NCI-H1092 treated with DMSO at 0.1 percent for 48 hours (cell line): Measurements from ENCODE around the gene EXOC8.
A peak's percentile ranks its signal among the peaks of the same experiment; 100 is the strongest.
"Not testable (repeated sequence)": the region's sequence is repeated elsewhere in the genome, so short reads cannot be mapped to it uniquely, and the experiment has no call there.

Experiments
- DNase-seq: peaks from one replicate; lab custom pipeline; 2025; lab: John Stamatoyannopoulos, UW

Gene EXOC8

GRCh38 chr1:231353086-231353485 lies 15.4 kb upstream of the EXOC8 start:
- DNase-seq: no peak

GRCh38 chr1:231351816-231352215 lies 14.2 kb upstream of the EXOC8 start:
- no peak for DNase-seq

DNA sequence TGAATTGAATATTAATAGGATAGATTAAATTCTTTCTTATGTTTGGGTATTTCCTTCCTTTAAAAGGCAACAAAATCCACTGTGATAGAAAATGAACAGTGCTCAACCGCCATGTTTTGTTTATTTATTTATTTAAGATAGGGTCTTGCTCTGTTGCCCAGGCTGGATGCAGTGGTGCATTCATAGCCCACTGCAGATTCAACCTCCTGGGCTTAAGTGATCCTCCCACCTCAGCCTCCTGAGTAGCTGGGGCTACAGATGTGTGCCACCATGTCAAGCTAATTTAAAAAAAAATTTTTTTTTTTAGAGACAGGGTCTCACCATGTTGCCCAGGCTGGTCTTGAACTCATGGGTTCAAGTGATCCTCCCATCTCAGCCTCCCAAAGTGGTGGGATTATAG lies 11.2 kb upstream of the EXOC8 start:
- not testable (repeated sequence) for DNase-seq

GRCh38 chr1:231348442-231348841 lies 10.8 kb upstream of the EXOC8 start:
- DNase-seq: no peak

DNA sequence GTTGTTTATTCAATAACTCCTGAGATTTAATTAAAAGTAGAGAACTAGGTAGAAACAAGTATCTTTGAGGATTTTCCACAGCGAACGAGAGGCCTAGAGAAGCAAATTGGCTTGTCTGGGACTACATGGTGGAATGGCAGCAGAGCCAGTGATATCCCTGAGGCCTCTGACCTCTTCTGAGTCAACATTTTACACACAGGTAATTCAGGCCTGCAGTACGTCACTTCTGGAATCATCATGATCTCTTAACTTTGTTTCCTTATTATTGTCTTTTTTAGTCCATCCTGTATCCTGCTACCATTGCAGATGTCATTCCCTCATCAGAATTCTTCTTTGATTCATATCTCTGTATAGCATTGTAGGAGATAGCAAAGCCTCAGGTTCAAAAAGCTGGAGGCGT lies 10.3 kb upstream of the EXOC8 start:
- DNase-seq: no peak

DNA sequence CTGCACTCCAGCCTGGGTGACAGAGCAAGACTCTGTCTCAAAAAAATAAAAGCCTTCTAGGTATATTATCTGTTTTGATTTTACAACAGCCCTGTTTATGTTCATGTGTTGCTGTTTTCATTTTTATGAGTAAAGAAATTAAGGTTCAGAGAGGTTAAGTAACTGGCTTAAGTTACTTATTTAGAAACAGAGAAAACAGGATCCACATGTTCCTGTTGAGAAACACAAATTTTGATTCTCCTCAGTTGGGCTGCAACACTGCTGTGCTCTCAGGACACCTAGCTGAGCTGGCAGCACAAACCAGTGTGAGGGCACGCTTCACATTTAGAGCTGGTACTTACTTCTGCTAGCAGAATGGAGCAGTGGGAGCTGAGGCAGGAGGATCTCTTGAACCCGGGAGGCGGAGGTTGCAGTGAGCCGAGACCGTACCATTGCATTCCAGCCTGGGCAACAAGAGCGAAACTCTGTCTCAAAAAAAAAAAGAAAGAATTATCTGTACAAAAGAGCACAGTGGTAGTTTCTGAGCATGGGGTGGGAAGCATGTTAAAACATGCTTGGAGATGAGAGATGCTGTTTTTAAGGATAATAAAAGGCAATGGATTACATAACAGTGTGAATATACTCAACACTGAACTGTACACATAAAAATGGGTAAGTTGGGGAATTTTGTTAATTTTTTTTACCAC lies 2.8 kb upstream of the EXOC8 start:
- DNase-seq: no peak

- peak; percentile 68 for DNase-seq
Observed at GRCh38 chr1:231338270-231339128, 847 bp upstream of the EXOC8 start, which contains the start of gene SPRTN. Gene SPRTN (plus strand): TSS chr1:231338293. CDS start chr1:231338384, 91 bp downstream.

DNA sequence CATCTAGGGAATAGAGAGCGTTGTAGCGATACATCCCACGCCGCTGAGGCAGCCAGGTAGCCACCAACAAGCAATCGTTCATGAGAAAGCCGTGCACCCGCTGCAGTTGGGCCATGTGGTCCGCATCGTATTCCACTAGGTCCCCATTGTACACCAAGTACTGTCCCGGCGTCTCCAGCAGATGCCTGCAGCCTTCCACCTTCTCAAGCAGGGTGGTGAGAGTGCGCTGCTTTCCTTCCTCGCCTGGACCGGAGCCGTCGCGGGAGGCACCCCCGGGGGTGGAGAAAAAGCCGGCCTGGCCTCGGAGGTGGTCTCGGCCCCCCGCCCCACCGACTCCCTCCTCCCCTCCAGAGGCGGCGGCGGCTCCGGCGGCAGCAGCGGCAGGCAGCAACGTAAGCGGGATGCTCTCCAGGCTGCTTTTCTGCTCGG lies 595 bp downstream of the EXOC8 start:
- DNase-seq: no peak

- no peak for DNase-seq
Observed at GRCh38 chr1:231335663-231336602, 1.7 kb downstream of the EXOC8 start.

DNA sequence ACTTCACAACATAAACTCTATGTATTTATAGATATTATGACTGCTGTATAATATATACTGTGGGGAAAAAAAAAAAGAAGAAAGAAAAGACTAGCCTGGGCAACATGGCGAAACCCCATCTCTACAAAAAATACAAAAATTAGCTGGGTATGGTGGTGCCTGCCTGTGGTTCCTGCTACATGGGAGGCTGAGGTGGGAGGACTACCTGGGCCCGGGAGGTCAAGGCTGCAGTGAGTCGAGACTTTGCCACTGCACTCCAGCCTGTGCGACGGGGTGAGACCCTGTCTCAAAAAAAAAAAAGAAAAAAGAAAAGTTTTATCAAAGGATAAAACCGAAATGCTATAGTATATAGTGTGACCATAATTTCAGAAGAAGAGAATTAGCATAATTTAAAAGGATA lies 2.7 kb downstream of the EXOC8 start:
- no peak for DNase-seq

DNA sequence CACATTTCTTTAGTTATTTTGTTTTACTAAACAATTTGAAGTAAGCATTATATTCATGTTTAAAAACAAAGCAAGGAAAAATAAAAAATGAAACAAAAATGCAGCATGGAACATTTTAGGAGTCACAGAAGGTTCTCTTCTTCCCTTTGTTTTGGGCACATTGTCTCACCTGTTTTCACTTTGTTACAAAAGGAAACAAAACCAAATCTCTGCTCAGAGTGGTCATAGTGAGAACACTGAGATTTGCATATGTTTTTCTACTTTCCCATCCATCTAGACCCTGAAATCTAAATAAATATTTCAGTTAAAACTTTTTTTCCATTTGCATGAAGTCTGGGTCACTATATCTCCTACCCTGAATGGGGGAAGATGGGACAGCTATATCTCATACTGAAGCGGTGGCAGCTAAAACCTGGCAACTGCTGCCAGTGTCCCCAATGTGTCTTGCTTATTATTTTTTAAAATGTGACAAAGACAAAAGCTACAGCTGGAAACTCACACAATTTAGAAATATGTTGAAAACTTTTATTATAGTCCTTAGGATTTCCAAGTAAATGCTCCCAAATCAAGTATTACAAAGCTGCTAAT lies 3.5 kb downstream of the EXOC8 start:
- DNase-seq: no peak

DNA sequence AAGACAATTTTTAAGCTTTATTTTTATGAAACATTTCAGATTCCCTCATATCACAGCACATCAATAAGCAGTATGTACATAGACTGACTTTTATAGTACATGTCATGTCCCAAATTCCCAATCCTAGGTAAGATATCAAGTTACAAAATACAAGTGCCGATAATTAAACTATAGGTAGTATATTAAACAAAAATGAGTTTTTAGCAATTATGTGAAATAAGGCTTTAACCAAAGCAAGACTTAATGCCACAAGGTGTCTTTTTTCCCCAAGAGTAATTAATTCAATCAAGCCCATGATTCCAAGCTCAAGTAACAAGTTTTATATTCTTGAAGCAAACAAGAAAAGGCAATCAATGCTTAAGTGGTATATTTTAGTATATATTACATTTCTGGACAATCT lies 4.9 kb downstream of the EXOC8 start:
- no peak for DNase-seq

GRCh38 chr1:231329483-231329882 lies 8.2 kb downstream of the EXOC8 start:
- no peak for DNase-seq

DNA sequence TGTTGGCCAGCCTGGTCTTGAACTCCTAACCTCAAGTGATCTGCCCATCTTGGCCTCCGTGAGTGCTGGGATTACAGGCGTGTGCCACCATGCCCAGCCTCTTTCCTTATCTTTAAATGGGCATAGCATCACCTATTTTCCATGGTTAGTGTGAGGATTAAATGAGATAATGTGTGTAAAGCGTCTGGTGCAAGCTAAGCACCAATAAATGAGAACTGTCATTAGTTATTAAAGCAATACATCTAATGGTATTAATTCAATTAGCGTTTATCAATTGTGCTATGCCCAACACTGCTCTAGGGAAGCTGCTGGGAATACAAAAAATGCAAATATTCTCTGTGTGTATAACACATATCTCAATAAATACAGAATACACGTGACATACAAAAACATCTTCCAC lies 10.0 kb downstream of the EXOC8 start:
- DNase-seq: no peak

DNA sequence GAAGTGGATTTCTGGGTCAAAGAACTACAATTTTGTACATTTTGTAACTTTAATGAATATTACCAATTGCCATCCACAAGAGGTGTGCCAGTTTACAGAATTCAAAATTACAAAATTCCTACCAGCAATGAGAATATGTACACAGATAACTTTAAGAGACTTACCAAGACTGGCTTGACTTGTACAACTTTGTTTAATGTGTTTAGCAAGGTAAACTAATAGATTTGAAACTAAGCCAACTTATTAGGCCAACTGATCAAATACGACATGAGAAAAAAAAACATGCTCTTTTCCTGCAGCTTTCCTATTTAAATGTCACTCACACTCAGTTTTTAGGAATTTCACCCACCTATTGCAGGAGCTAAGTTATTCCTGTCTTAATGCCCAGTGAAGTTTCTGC lies 11.4 kb downstream of the EXOC8 start:
- DNase-seq: no peak

DNA sequence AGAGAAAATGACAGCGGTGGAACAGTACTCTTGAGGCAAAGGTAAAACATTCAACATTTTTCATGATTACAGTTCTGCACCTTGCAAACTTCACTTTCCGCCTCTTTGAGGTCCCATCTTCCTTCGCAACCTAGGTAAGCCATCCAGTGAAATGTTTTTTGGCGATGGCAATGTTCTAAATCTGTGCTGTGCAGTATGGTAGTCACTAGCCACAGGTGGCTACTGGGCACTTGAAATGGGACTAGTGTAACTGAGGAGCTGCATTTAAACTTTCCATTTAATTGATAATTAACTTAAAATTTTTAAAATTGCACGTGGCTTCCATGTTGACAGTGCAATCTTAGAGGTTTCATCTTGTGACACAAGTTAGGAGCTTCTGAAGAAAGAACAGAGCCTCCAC lies 13.0 kb downstream of the EXOC8 start:
- DNase-seq: no peak

- DNase-seq: peak; percentile 5
Observed at GRCh38 chr1:231322880-231323530, 14.6 kb downstream of the EXOC8 start.

DNA sequence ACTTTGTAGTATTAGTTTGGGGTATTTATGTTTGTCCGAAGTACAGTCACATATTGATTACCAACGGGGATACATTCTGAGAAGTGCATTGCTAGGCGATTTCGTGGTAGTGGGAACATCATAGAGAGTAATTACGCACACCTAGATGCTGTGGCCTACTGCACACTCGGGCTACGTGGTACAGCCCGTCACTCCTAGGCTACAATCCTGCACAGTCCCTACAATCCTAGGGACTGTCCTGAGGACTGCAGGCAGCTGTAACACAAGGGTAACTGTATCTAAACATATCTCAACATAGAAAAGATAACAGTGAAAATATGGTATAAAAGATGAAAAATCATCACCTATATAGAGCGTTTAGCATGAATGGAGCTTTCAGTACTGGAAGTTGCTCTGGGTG lies 18.6 kb downstream of the EXOC8 start:
- DNase-seq: no peak

- no peak for DNase-seq
Observed at GRCh38 chr1:231318568-231318967, 19.1 kb downstream of the EXOC8 start.

DNA sequence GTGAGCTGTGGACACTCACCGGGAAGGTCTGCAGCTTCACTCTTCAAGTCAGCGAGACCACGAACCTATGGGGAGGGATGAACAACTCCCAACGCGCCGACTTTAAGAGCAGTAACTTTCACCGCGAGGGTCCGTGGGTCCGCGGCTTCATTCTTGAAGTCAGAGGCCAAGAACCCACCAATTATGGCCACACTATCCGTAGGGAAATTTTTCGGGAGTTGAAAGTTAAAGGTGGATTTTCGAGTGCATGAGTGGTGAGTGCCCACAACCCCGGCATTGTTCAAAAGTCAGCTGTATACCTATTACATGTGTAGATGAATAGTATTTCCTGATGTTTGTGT lies 19.7 kb downstream of the EXOC8 start:
- DNase-seq: no peak

DNA sequence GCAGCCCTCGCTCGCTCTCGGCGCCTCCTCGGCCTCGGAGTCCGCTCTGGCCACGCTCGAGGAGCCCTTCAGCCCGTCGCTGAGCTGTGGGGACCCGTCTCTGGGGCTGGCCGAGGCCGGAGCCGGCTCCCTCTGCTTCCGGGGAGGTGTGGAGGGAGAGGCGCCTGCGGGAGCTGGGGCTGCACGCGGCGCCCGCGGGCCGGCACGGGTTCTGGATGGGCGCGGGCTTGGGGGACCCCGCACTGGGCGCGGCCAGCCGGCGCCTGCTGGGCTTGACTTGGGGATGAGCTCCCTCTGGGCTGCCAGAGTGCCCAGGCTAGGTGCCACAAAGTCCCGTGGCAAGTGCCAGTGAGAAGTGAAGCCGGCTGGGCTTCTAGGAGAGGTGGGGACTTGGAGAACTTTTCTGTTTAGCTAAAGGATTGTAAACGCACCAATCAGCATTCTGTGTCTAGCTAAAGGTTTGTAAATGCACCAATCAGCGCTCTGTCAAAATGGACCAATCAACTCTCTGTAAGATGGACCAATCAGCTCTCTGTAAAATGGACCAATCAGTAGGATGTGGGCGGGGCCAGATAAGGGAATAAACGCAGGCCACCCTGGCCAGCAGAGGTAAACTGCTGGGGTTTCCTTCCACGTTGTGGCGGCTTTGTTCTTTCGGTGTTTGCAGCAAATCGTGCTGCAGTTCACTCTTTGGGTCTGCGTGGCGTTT lies 20.2 kb downstream of the EXOC8 start:
- no peak for DNase-seq
